SK-N-SH (cell line): Measurements from ENCODE around the gene TRNAU1AP. TPM values are rescaled to one million over a fixed set of nuclear protein-coding genes. Genes with fewer than 3 reads are reported as not detected.

Experiments used
- CTCF ChIA-PET: fragments of 300-600, 350-600 bp; formaldehyde crosslinking; extraction: SDS; loops from one replicate; lab custom pipeline; 2021; lab: Yijun Ruan, JAX
- POLR2A ChIA-PET: fragments of 350-600 bp; sonication (Branson Sonifier 250); formaldehyde crosslinking; extraction: SDS; loops from one replicate; lab custom pipeline; 2020; ENCODE audit warnings: antibody characterized with exemption, inconsistent platforms; lab: Yijun Ruan, JAX
- DNase-seq: peaks from one replicate; pipeline ENCODE4 v3.0.0; 2012
- H2AFZ ChIP-seq: fragments of 200-600 bp; sonication (generic); 2 replicates; pipeline ENCODE4 v1.8.1; 2016; ENCODE audit warnings: antibody characterized with exemption, mild to moderate bottlenecking, low read depth
- H3F3A ChIP-seq: fragments of 200-600 bp; sonication (generic); replicated peaks from 2 replicates; pipeline ENCODE3; 2016; ENCODE audit warnings: antibody characterized with exemption, mild to moderate bottlenecking; ENCODE audit not compliant: insufficient read depth
- H3K27ac ChIP-seq, 2 experiments: fragments of 200-500 bp in 1 of 2; fragments of 200-600 bp in 1 of 2; sonication (Bioruptor generic) in 1 of 2; sonication (generic), shearing (Covaris generic) in 1 of 2; 2 replicates each; pipeline versions ENCODE4 v1.5.1 to v1.6.1; 2014 to 2016; ENCODE audit warnings: low read depth in 2 of 2, inconsistent platforms in 1 of 2, low read length in 1 of 2, mild to moderate bottlenecking in 1 of 2, mixed read lengths in 1 of 2
- H3K27me3 ChIP-seq: fragments of 200-600 bp; sonication (generic), shearing (Covaris generic); 2 replicates; pipeline ENCODE4 v1.6.1; 2016; ENCODE audit warnings: mixed run types; ENCODE audit not compliant: insufficient read depth
- H3K36me3 ChIP-seq, 2 experiments: fragments of 200-500 bp in 1 of 2; fragments of 200-600 bp in 1 of 2; sonication (Bioruptor generic) in 1 of 2; sonication (generic) in 1 of 2; replicated peaks in 1 of 2; 2 replicates each; pipeline versions ENCODE3 to v1.5.1; 2014 to 2016; ENCODE audit warnings: low read length in 1 of 2, mild to moderate bottlenecking in 1 of 2; ENCODE audit not compliant: insufficient read depth in 2 of 2, control insufficient read depth in 1 of 2
- H3K4me1 ChIP-seq, 2 experiments: fragments of 200-500 bp in 1 of 2; fragments of 200-600 bp in 1 of 2; sonication (Bioruptor generic) in 1 of 2; sonication (generic), shearing (Covaris generic) in 1 of 2; 2 replicates each; pipeline versions ENCODE4 v1.5.1 to v1.6.1; 2014 to 2016; ENCODE audit warnings: low read depth in 1 of 2, low read length in 1 of 2, mixed run types in 1 of 2; ENCODE audit not compliant: insufficient read depth in 2 of 2, control insufficient read depth in 1 of 2
- H3K4me2 ChIP-seq: fragments of 200-600 bp; sonication (generic), shearing (Covaris generic); 2 replicates; pipeline ENCODE4 v1.6.1; 2017; ENCODE audit warnings: mixed run types
- H3K4me3 ChIP-seq, 2 experiments: fragments of 200-500 bp in 1 of 2; fragments of 200-600 bp in 1 of 2; sonication (Bioruptor generic) in 1 of 2; sonication (generic), shearing (Covaris generic) in 1 of 2; 2 replicates each; pipeline versions ENCODE4 v1.5.1 to v1.8.1; 2014 to 2016; ENCODE audit warnings: low read depth in 2 of 2, inconsistent platforms in 1 of 2, low read length in 1 of 2, mild to moderate bottlenecking in 1 of 2, mixed read lengths in 1 of 2, moderate library complexity in 1 of 2
- H3K79me2 ChIP-seq: fragments of 200-600 bp; sonication (generic); 2 replicates; pipeline ENCODE4 v1.8.1; 2017; ENCODE audit warnings: mild to moderate bottlenecking; ENCODE audit not compliant: insufficient read depth
- H3K9ac ChIP-seq: fragments of 200-600 bp; sonication (generic); 2 replicates; pipeline ENCODE4 v1.6.1; 2017; ENCODE audit warnings: mixed run types
- H3K9me2 ChIP-seq: fragments of 200-600 bp; sonication (generic); 2 replicates; pipeline ENCODE4 v1.6.1; 2017; ENCODE audit warnings: mixed run types
- H3K9me3 ChIP-seq: fragments of 200-600 bp; sonication (generic); 2 replicates; pipeline ENCODE4 v1.6.1; 2017; ENCODE audit warnings: mixed run types, mild to moderate bottlenecking, moderate library complexity
- H4K20me1 ChIP-seq: fragments of 200-600 bp; sonication (generic); 2 replicates; pipeline ENCODE4 v1.6.1; 2017; ENCODE audit warnings: mild to moderate bottlenecking, mixed run types; ENCODE audit not compliant: insufficient read depth
- CHD2 ChIP-seq: fragments of 150-350 bp; IDR thresholded peaks from 2 replicates; pipeline ENCODE4 v1.6.1; 2018; ENCODE audit warnings: low read length; ENCODE audit not compliant: partially characterized antibody
- ELF1 ChIP-seq: IDR thresholded peaks from 2 replicates; pipeline ENCODE4 v1.4.0; 2012
- EP300 ChIP-seq, 2 experiments: IDR thresholded peaks; 2 replicates each; pipeline versions ENCODE4 v1.4.0 to v1.6.1; 2012; ENCODE audit warnings: borderline replicate concordance in 1 of 2, low read depth in 1 of 2, low read length in 1 of 2
- MXI1 ChIP-seq: IDR thresholded peaks from 2 replicates; pipeline ENCODE4 v1.6.1; 2012; ENCODE audit warnings: mild to moderate bottlenecking, low read depth, low read length, improper control_type of control experiment
- NRF1 ChIP-seq: IDR thresholded peaks from 2 replicates; pipeline ENCODE4 v1.6.1; 2012; ENCODE audit warnings: low read depth, mild to moderate bottlenecking, low read length
- POLR2AphosphoS5 ChIP-seq: IDR thresholded peaks from 2 replicates; pipeline ENCODE4 v1.6.1; 2012; ENCODE audit warnings: low read depth, low read length
- RAD21 ChIP-seq: IDR thresholded peaks from 2 replicates; pipeline ENCODE4 v1.6.1; 2012; ENCODE audit warnings: mild to moderate bottlenecking, low read length
- RCOR1 ChIP-seq: fragments of 150-350 bp; IDR thresholded peaks from 2 replicates; pipeline ENCODE4 v1.6.1; 2017; ENCODE audit warnings: antibody characterized with exemption, low read length
- SIN3A ChIP-seq: IDR thresholded peaks from 2 replicates; pipeline ENCODE4 v1.6.1; 2012; ENCODE audit warnings: low read depth, mild to moderate bottlenecking, low read length, moderate library complexity, borderline replicate concordance
- TAF1 ChIP-seq: IDR thresholded peaks from 2 replicates; pipeline ENCODE4 v1.6.1; 2012; ENCODE audit warnings: low read depth, mild to moderate bottlenecking, low read length, moderate library complexity, borderline replicate concordance
- TCF12 ChIP-seq: IDR thresholded peaks from 2 replicates; pipeline ENCODE4 v1.4.0; 2012
- TEAD4 ChIP-seq: IDR thresholded peaks from 2 replicates; pipeline ENCODE4 v1.4.0; 2012; ENCODE audit warnings: mild to moderate bottlenecking, borderline replicate concordance; ENCODE audit not compliant: insufficient read depth
- YY1 ChIP-seq: IDR thresholded peaks from 2 replicates; pipeline ENCODE4 v1.4.0; 2012; ENCODE audit warnings: low read depth, mild to moderate bottlenecking
- WGBS: methylation state at CpG from one replicate; pipeline ENCODE4 v1.1.6; 2017; ENCODE audit warnings: low lambda C conversion rate; 5-methylcytosine and 5-hydroxymethylcytosine counted together
- polyA plus RNA-seq, 3 experiments: library from polyadenylated mRNA; depleted of rRNA; stranded (reverse); fragments of >200 nt; gene quantifications; 2 replicates each; pipeline ENCODE4 v1.2.3, GENCODE V29; 2012
- TF ChIP-seq, protein P1 (sequence below): IDR thresholded peaks from 2 replicates; pipeline ENCODE4 v1.4.0; 2012; ENCODE audit warnings: low read depth, borderline replicate concordance
- TF ChIP-seq, protein P2 (sequence below): IDR thresholded peaks from 2 replicates; pipeline ENCODE4 v1.6.1; 2012; ENCODE audit warnings: mild to moderate bottlenecking, low read depth, low read length, moderate library complexity
- TF ChIP-seq, protein P3 (sequence below): fragments of 150-350 bp; IDR thresholded peaks from 2 replicates; pipeline ENCODE4 v1.6.1; 2017; ENCODE audit warnings: antibody characterized with exemption, low read length, low read depth, borderline replicate concordance
- TF ChIP-seq, protein P4 (sequence below): fragments of 150-350 bp; IDR thresholded peaks from 2 replicates; pipeline ENCODE4 v1.6.1; 2016; ENCODE audit warnings: mild to moderate bottlenecking, low read depth, low read length

The TRNAU1AP gene
- polyA plus RNA-seq, 1 of the 3 experiments (the other 2 are of a cell fraction) = 25.8 TPM

DNA sequence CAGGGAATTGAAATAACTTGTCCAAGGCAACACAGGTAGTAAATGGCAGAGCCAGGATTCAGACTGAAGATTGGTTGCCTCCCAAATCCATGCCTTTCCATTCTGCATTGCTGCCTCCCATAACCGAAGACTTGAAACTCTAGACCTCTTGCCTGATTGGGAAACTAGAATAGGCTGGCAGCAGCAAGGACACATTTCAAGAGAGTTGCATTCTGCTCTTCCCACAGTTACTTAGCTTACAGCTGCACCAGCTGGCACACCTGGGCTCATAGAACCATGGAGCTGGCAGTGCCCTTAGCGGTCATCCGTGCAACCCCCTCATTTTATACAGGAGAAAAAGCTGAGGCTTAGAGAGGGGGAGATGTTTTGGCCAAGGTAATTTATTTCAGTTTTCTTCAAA lies 8.0 kb downstream of the TRNAU1AP start:
- H3K36me3 ChIP-seq = peaks cover 29 to 66% of the 10 kb centered on the region in 2 experiments
- ChIA-PET POLR2A (interaction anchor here (0.9 kb wide), 1 partner anchor 21 kb away, joined by 3 read pairs; no protein-coding TSS in a partner anchor), CTCF (interaction anchor here (1.2 kb wide), 1 partner anchor 43 kb away, joined by 4 read pairs; no protein-coding TSS in a partner anchor)

DNA sequence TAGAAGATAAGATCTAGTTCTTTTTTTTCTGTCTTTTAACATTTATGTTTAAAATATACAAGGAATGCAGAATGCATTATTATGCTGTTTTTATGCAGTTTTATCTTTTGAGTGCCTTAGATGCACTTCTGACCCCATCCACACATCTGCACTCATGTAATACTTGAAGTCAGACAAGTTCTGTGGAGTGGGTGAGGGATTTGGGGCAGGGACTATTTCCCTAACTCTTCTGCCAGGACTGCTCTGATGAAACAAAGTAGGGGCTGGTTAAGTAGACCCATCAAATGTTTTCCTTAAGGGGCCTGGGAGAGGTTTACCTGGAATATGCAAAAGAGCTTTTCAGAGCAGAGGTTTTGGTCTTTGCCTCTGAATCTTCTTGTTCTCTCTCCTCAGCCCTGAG lies 11.4 kb downstream of the TRNAU1AP start:
- DNase-seq = no peak
- no peaks in the 10 kb centered on the region for H3K4me1 ChIP-seq
- H3K9me2 ChIP-seq = no peaks in the 10 kb centered on the region
- ChIA-PET POLR2A (no interaction called here), CTCF (interaction anchor here (0.6 to 1.1 kb wide), 2 partner anchors 155 to 204 kb away, joined by 3 to 4 read pairs; no protein-coding TSS in a partner anchor)
- no peak overlapping the region for H2AFZ ChIP-seq
- no peak overlapping the region for H3K9ac ChIP-seq
- H4K20me1 ChIP-seq = no peaks in the 10 kb centered on the region
- H3K27me3 ChIP-seq = no peaks in the 10 kb centered on the region
- no peaks in the 10 kb centered on the region for H3K79me2 ChIP-seq
- no peak overlapping the region for H3K4me2 ChIP-seq
- H3K9me3 ChIP-seq = no peaks in the 10 kb centered on the region
- peaks cover 40 to 50% of the 10 kb centered on the region in 2 experiments for H3K36me3 ChIP-seq
- H3K27ac ChIP-seq = no peak overlapping the region
- no peak overlapping the region for H3K4me3 ChIP-seq
- H3F3A ChIP-seq = peaks cover 18% of the 10 kb centered on the region
- TF ChIP-seq, protein P1, sequence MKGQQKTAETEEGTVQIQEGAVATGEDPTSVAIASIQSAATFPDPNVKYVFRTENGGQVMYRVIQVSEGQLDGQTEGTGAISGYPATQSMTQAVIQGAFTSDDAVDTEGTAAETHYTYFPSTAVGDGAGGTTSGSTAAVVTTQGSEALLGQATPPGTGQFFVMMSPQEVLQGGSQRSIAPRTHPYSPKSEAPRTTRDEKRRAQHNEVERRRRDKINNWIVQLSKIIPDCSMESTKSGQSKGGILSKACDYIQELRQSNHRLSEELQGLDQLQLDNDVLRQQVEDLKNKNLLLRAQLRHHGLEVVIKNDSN = no peak
- no peak for TF ChIP-seq TEAD4
- no peak for TF ChIP-seq TAF1
- no peak for TF ChIP-seq SIN3A
- no peak for TF ChIP-seq TCF12
- no peak for TF ChIP-seq EP300 (IDR thresholded peaks at IDR 0.05; ENCODE audit: borderline replicate concordance in 1 of 2, low read depth in 1 of 2, low read length in 1 of 2)
- TF ChIP-seq, protein P2, sequence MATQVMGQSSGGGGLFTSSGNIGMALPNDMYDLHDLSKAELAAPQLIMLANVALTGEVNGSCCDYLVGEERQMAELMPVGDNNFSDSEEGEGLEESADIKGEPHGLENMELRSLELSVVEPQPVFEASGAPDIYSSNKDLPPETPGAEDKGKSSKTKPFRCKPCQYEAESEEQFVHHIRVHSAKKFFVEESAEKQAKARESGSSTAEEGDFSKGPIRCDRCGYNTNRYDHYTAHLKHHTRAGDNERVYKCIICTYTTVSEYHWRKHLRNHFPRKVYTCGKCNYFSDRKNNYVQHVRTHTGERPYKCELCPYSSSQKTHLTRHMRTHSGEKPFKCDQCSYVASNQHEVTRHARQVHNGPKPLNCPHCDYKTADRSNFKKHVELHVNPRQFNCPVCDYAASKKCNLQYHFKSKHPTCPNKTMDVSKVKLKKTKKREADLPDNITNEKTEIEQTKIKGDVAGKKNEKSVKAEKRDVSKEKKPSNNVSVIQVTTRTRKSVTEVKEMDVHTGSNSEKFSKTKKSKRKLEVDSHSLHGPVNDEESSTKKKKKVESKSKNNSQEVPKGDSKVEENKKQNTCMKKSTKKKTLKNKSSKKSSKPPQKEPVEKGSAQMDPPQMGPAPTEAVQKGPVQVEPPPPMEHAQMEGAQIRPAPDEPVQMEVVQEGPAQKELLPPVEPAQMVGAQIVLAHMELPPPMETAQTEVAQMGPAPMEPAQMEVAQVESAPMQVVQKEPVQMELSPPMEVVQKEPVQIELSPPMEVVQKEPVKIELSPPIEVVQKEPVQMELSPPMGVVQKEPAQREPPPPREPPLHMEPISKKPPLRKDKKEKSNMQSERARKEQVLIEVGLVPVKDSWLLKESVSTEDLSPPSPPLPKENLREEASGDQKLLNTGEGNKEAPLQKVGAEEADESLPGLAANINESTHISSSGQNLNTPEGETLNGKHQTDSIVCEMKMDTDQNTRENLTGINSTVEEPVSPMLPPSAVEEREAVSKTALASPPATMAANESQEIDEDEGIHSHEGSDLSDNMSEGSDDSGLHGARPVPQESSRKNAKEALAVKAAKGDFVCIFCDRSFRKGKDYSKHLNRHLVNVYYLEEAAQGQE = no peak

More for the DNA sequence above, 8.0 kb downstream of the TRNAU1AP start:
- Histone ChIP-seq H4K20me1 (no peaks in the 10 kb centered on the region), H3K4me3 (no peak overlapping the region), H3K27me3 (no peaks in the 10 kb centered on the region), H2AFZ (no peak overlapping the region), H3F3A (peaks cover 9% of the 10 kb centered on the region), H3K27ac (no peak overlapping the region), H3K79me2 (no peaks in the 10 kb centered on the region), H3K9ac (no peak overlapping the region), H3K4me1 (no peaks in the 10 kb centered on the region), H3K9me2 (no peaks in the 10 kb centered on the region), H3K4me2 (no peak overlapping the region), H3K9me3 (no peaks in the 10 kb centered on the region)
- DNase-seq = no peak
- WGBS = 100% methylated on average over 3 of the region's 3 CpGs
- TF ChIP-seq NRF1 = no peak
- no peak for TF ChIP-seq POLR2AphosphoS5
- TF ChIP-seq, protein P3, sequence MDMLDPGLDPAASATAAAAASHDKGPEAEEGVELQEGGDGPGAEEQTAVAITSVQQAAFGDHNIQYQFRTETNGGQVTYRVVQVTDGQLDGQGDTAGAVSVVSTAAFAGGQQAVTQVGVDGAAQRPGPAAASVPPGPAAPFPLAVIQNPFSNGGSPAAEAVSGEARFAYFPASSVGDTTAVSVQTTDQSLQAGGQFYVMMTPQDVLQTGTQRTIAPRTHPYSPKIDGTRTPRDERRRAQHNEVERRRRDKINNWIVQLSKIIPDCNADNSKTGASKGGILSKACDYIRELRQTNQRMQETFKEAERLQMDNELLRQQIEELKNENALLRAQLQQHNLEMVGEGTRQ = no peak
- no peak for TF ChIP-seq ELF1
- no peak for TF ChIP-seq RAD21
- TF ChIP-seq CHD2 = no peak
- no peak for TF ChIP-seq YY1
- TF ChIP-seq, protein P2 = no peak
- no peak for TF ChIP-seq MXI1
- TF ChIP-seq EP300 (IDR thresholded peaks at IDR 0.05; ENCODE audit: borderline replicate concordance in 1 of 2, low read depth in 1 of 2, low read length in 1 of 2) = no peak
- TF ChIP-seq, protein P4, sequence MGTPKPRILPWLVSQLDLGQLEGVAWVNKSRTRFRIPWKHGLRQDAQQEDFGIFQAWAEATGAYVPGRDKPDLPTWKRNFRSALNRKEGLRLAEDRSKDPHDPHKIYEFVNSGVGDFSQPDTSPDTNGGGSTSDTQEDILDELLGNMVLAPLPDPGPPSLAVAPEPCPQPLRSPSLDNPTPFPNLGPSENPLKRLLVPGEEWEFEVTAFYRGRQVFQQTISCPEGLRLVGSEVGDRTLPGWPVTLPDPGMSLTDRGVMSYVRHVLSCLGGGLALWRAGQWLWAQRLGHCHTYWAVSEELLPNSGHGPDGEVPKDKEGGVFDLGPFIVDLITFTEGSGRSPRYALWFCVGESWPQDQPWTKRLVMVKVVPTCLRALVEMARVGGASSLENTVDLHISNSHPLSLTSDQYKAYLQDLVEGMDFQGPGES = no peak
- no peak for TF ChIP-seq RCOR1
